SK-N-MC (cell line): Measurements from ENCODE around the gene C3orf49.

Experiments used
- EZH2 ChIP-seq: fragments of 200-600 bp; sonication (generic); IDR thresholded peaks from one replicate; pipeline ENCODE4 v1.6.1; 2017; ENCODE audit warnings: antibody characterized with exemption
- FOXP2 ChIP-seq: optimal IDR thresholded peaks from 2 replicates; pipeline ENCODE3; 2011; ENCODE audit warnings: mild to moderate bottlenecking, moderate library complexity; ENCODE audit not compliant: insufficient read depth; ENCODE audit errors: extremely low read length, control extremely low read depth
- POLR2AphosphoS5 ChIP-seq: IDR thresholded peaks from 2 replicates; pipeline ENCODE4 v1.6.1; 2012; ENCODE audit warnings: mild to moderate bottlenecking, low read depth, low read length, borderline replicate concordance

DNA sequence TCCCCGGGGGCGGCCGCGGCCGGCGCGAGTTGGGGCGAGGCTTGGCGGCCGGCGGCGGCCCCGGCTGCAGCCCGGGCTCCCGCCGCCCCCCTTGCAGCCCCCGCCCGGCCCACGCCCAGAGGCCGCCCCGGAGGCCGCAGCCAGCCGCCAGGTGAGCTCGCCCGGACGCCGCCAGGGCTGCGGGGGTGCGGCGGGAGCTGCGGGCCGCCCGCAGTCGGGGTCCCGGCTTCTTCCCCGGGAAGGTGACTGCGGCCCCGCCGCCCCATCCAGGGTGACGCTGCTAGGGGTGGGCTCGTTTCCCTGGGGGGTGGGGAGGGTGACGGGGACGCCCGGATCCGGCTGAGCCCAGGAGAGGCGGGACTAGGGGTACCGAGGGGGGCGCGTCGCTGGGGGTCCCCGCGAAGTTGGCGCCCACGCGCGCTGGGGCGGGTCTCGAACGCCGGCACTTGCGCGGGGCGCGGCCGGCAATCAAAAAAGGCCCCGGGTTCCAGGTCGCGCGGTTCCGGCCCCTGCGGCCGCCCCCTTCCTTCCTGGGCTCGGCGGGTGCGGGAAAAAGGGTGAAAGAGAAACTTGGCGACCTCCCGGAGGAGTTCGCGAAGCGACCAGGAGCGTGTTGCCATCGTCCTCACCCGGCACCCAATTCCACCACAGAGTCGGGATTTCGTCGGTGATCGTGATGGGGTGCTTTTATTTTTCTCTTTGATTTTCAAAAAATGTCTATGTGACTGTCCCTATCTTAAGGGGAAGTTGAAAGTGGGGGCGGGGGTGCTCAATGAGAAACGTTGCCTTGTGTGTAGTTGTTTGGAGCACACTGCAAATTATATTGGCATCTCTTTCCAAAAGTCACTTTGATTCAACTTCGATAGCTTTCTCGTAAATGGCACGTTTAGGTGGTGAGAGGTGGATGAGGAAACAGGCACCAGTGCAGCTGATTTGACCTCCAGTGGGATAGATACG is 45.2 kb downstream of the C3orf49 start:
- TF ChIP-seq EZH2 (no peak), POLR2AphosphoS5 (no peak), FOXP2 (no peak)
